H1 (cell line): ENCODE data around the gene RSPH9. TPM values are rescaled to one million over a fixed set of nuclear protein-coding genes. Genes with fewer than 3 reads are reported as not detected.

Source experiments
- ASH2L ChIP-seq: fragments of 200-600, 300-600 bp; sonication (generic); IDR thresholded peaks from one replicate; pipeline ENCODE4 v1.7.1; 2017; ENCODE audit warnings: low read length
- BACH1 ChIP-seq: IDR thresholded peaks from 2 replicates; pipeline ENCODE4 v1.6.1; 2012; ENCODE audit warnings: low read length, improper control_type of control experiment
- CBX5 ChIP-seq: fragments of 300-800, 300-1000 bp; sonication (generic); IDR thresholded peaks from 2 replicates; pipeline ENCODE4 v1.7.1; 2016; ENCODE audit warnings: antibody characterized with exemption, low read length, low read depth
- CHD2 ChIP-seq: IDR thresholded peaks from 2 replicates; pipeline ENCODE4 v1.6.1; 2012; ENCODE audit warnings: low read length, improper control_type of control experiment
- CTBP2 ChIP-seq: IDR thresholded peaks from 2 replicates; pipeline ENCODE4 v1.7.0; 2011; ENCODE audit warnings: borderline replicate concordance, mild to moderate bottlenecking, moderate library complexity, mixed read lengths, low read length; ENCODE audit not compliant: insufficient read depth, insufficient read length
- EGR1 ChIP-seq: IDR thresholded peaks from 2 replicates; pipeline ENCODE4 v1.6.1; 2011; ENCODE audit warnings: low read depth, low read length, borderline replicate concordance
- FOSL1 ChIP-seq: IDR thresholded peaks from 2 replicates; pipeline ENCODE4 v1.6.1; 2011; ENCODE audit warnings: mild to moderate bottlenecking, low read depth, low read length, moderate library complexity; ENCODE audit not compliant: insufficient read depth
- PHF8 ChIP-seq: fragments of 200-600 bp; sonication (generic); conservative IDR thresholded peaks from 2 replicates; pipeline ENCODE4 v1.7.1; 2012; ENCODE audit warnings: low read depth, mild to moderate bottlenecking, inconsistent platforms, low read length, moderate library complexity
- POU5F1 ChIP-seq: IDR thresholded peaks from 2 replicates; pipeline ENCODE4 v1.6.1; 2011; ENCODE audit warnings: low read depth, mild to moderate bottlenecking, low read length, moderate library complexity
- SAP30 ChIP-seq: fragments of 300-600 bp; sonication (generic); IDR thresholded peaks from 2 replicates; pipeline ENCODE4 v1.7.1; 2012; ENCODE audit warnings: low read length, moderate library complexity, mild to moderate bottlenecking, inconsistent platforms; ENCODE audit not compliant: insufficient read depth, insufficient replicate concordance
- SIRT6 ChIP-seq: IDR thresholded peaks from one replicate; pipeline ENCODE4 v1.7.1; 2012; ENCODE audit warnings: low read length, inconsistent platforms
- SP1 ChIP-seq: IDR thresholded peaks from 2 replicates; pipeline ENCODE4 v1.6.1; 2011; ENCODE audit warnings: low read depth, low read length
- TCF12 ChIP-seq: IDR thresholded peaks from 2 replicates; pipeline ENCODE4 v1.6.1; 2011; ENCODE audit warnings: low read depth, mild to moderate bottlenecking, low read length
- YY1 ChIP-seq: IDR thresholded peaks from 2 replicates; pipeline ENCODE4 v1.6.1; 2011; ENCODE audit warnings: low read depth, mild to moderate bottlenecking, low read length
- polyA plus RNA-seq, 7 experiments: library from polyadenylated mRNA; depleted of rRNA in 3 of 7; stranded (reverse) in 5 of 7; unstranded in 2 of 7; fragments of >200 nt in 5 of 7; fragments of 200-250 nt in 2 of 7; gene quantifications; 1 replicate in 5 of 7; 2 replicates in 1 of 7; 4 replicates in 1 of 7; pipeline versions ENCODE4 v1.2.1 to v1.2.3, GENCODE V29; 2011 to 2013; ENCODE audit warnings: missing spikeins in 2 of 7, mixed read lengths in 2 of 7
- total RNA-seq: library from RNA; stranded (reverse); fragmentation: NEBNext Ultra II Directional; extraction: Animal tissue kit (Norgen Biotek cat#: 25700); gene quantifications from 2 replicates; pipeline ENCODE4 v1.2.1, GENCODE V29; 2021

The RSPH9 gene
- total and polyA plus RNA-seq, 2 of the 8 experiments (the other 6 are each of a cell fraction or from before 2014, with no cell fraction given), result 0.15 to 0.23 TPM

DNA sequence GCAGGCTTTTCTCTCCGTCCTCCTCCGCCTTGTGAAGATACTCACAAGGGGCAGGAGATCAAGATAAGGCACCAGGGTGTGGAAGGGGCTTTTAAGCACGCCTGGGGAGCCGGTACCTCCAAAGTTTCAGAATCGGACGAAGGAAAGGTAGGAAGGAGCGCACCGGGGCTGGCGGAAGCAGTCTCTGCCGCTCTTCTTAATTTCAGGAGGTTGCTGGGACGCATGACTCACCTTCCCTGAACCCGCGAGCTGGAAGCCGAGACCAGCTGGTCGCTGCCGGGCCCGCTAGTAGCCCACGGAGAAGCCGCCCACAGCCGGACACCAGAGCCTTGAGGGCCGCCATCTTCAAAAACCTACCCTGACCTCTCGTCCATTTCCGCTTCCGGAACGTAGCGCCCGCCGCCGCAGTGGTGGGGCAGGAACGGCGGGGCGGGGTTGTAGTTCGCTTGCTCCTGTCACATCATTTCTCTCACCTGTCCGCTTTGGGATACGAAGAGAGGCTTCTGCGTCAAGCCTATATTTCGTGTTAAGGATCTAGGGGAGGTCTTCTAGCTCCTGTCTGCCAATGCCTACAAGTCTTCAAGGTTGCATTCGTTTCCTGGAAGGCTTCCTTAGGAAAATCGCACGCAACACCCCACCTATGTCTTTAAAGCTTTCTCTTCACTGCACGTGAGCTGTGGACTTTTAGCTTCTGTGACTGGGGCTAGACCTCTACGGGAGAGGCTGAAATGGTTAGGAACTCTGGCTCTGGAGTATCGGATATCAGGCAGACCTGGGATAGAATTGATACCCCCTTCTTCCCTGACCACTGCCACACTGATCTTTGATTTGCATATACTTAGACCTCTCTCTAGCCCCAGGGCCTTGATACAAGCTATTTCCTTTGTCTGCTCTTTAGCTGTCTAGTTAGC is 42.9 kb downstream of the RSPH9 start, which contains the start of gene MRPS18A (continued):
- TF ChIP-seq POU5F1 (no peak), YY1 (peak; percentile 95), EGR1 (no peak), PHF8 (peak; percentile 80), CBX5 (no peak), BACH1 (no peak), SAP30 (peak; percentile 46), ASH2L (peak; percentile 71), CTBP2 (no peak), SIRT6 (no peak), TCF12 (no peak), FOSL1 (no peak), SP1 (no peak), CHD2 (no peak)
- TF ChIP-seq, all 59 proteins: peak for 15
